Measurements from ENCODE around the gene KRIT1.

Gene KRIT1

GRCh38 chr7:92155108-92155739, 90.5 kb downstream of the KRIT1 start:
- TF ChIP-seq GABPA (IDR thresholded peaks at IDR 0.05; ENCODE audit: low read depth) (no peak), REST (IDR thresholded peaks at IDR 0.05; ENCODE audit: insufficient replicate concordance, low read depth) (no peak), POLR2AphosphoS5 (IDR thresholded peaks at IDR 0.05; ENCODE audit: low read depth) (no peak), CTCF (IDR thresholded peaks at IDR 0.05; ENCODE audit: insufficient read depth, low read length) (no peak), SPI1 (IDR thresholded peaks at IDR 0.05; ENCODE audit: borderline replicate concordance, low read depth) (no peak)
- Histone ChIP-seq H3K27me3 (ENCODE audit: insufficient read depth, poor library complexity, severe bottlenecking) (no peaks in the 10 kb centered on the region), H3K4me3 (replicated peaks; ENCODE audit: insufficient read depth, low read length) (no peak overlapping the region), H3K27ac (replicated peaks) (no peak overlapping the region)
- DNase-seq (ENCODE audit: low read depth in 1 of 2, low spot score in 1 of 2): no peak

DNA sequence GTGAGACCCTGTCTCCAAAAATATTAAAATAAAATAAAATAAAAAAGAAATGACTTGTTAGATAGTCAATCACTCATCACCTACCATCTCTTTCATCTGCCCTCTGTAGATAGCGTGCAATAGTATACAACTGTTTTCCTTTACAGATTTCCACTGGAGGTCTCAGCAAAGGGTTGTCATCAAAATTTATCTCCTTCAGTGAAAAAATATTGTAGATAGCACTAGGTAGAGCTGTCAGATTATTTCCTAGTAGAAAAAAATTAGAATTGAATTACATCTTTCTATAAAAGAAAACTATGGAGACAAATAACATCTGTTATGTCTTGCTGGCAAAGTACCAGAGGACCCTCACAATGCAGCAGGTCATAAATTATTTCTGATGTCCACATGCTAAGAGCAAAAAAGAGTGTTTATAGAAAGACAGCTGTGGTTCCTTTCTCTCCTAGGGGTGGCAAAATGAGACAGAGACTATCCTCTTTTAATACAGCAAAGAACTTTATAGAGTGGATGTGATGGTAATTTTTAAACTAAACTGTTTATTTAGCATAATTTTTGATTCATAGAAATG, 95.2 kb downstream of the KRIT1 start:
- no peak for DNase-seq (ENCODE audit: low read depth in 1 of 2, low spot score in 1 of 2)
- Histone ChIP-seq H3K27ac (replicated peaks) (no peak overlapping the region), H3K27me3 (ENCODE audit: insufficient read depth, poor library complexity, severe bottlenecking) (no peaks in the 10 kb centered on the region), H3K4me3 (replicated peaks; ENCODE audit: insufficient read depth, low read length) (no peak overlapping the region)
- TF ChIP-seq GABPA (IDR thresholded peaks at IDR 0.05; ENCODE audit: low read depth) (no peak), CTCF (IDR thresholded peaks at IDR 0.05; ENCODE audit: insufficient read depth, low read length) (no peak), REST (IDR thresholded peaks at IDR 0.05; ENCODE audit: insufficient replicate concordance, low read depth) (no peak), POLR2AphosphoS5 (IDR thresholded peaks at IDR 0.05; ENCODE audit: low read depth) (no peak), SPI1 (IDR thresholded peaks at IDR 0.05; ENCODE audit: borderline replicate concordance, low read depth) (no peak)

GRCh38 chr7:92149736-92150239, 95.9 kb downstream of the KRIT1 start:
- Histone ChIP-seq H3K4me3 (replicated peaks; ENCODE audit: insufficient read depth, low read length) (no peak overlapping the region), H3K27me3 (ENCODE audit: insufficient read depth, poor library complexity, severe bottlenecking) (no peaks in the 10 kb centered on the region), H3K27ac (replicated peaks) (no peak overlapping the region)
- TF ChIP-seq GABPA (IDR thresholded peaks at IDR 0.05; ENCODE audit: low read depth) (no peak), POLR2AphosphoS5 (IDR thresholded peaks at IDR 0.05; ENCODE audit: low read depth) (no peak), REST (IDR thresholded peaks at IDR 0.05; ENCODE audit: insufficient replicate concordance, low read depth) (no peak), CTCF (IDR thresholded peaks at IDR 0.05; ENCODE audit: insufficient read depth, low read length) (no peak), SPI1 (IDR thresholded peaks at IDR 0.05; ENCODE audit: borderline replicate concordance, low read depth) (no peak)
- no peak for DNase-seq (ENCODE audit: low read depth in 1 of 2, low spot score in 1 of 2)

All from HL-60 (cell line).